ENCODE measurements around the gene ZGRF1.
"Not testable (repeated sequence)": the region's sequence is repeated elsewhere in the genome, so short reads cannot be mapped to it uniquely, and the experiment has no call there.

ZGRF1 gene

GRCh38 chr4:112636688-112637551 lies at the start of gene ZGRF1, which contains the start of gene LARP7:
Gene ZGRF1 (minus strand): TSS chr4:112636909. CDS start chr4:112633176, 3,733 bp downstream.
Gene LARP7 (plus strand): TSS chr4:112637143. CDS start chr4:112644670, 7,527 bp downstream.
- DNase-seq, result peak; percentile 97

GRCh38 chr4:112680996-112681395 lies 44.3 kb upstream of the ZGRF1 start:
- no peak for DNase-seq

- no peak for DNase-seq
These were observed 40.9 kb upstream of the ZGRF1 start for GRCh38 chr4:112677519-112678091.

DNA sequence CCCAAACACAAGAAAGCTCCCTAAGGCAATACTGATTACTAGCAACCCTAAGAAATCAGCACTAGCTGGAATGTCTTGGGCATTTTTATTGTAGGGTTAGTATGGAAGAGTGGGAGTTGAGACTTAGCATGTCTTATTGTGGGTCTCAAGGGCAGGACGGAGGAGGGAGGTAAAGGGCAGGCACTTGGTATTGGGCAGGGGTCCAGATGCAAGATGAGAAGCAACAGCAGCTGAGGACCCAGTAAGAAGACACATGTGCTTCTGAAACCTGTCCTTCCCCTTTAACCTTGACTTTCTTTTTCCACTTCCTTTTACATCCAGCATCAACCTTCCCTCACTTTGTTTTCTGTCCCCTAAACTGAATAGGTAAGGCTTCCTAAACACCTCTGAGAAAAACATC lies 37.7 kb upstream of the ZGRF1 start:
- no peak for DNase-seq

- no peak for DNase-seq
These were observed 37.0 kb upstream of the ZGRF1 start for GRCh38 chr4:112673686-112674085.

- no peak for DNase-seq
These were observed 36.4 kb upstream of the ZGRF1 start for GRCh38 chr4:112673076-112673475.

DNA sequence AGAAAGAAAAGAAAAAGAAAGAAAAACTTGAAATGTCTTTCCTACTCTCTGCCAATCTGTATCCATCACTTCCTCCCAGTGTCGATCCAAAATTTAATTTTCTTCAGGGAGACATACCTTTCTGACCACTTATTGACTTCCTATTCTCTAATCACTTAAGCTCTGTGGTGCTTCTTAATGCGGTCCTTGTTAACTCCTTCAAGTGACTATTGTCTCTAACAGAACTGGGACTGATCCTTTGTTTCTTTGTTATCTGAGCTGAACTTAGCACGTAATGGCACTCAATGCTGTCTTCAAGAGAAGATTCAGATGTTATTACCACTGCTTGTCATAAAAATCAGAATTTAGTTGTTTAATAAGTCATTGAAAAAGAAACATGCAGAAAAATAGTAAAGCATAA lies 31.4 kb upstream of the ZGRF1 start:
- DNase-seq, result no peak

GRCh38 chr4:112664611-112665010 lies 27.9 kb upstream of the ZGRF1 start:
- no peak for DNase-seq

DNA sequence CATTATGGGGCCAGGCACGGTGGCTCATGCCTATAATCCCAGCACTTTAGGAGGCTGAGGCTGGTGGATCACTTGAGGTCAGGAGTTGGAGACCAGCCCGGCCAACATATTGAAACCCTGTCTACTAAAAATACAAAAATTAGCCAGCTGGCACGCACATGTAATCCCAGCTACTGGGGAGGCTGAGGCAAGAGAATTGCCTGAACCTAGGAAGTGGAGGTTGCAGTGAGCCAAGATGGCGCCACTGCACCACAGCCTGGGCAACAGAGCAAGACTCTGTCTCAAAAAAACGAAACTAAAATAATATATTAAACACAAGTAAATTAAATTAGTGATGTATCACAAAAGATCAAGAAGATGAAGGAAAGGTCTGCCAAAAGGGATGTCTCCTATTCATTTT lies 19.4 kb upstream of the ZGRF1 start:
- not testable (repeated sequence) for DNase-seq

GRCh38 chr4:112655270-112655669 lies 18.6 kb upstream of the ZGRF1 start:
- no peak for DNase-seq

GRCh38 chr4:112652216-112652615 lies 15.5 kb upstream of the ZGRF1 start:
- no peak for DNase-seq

GRCh38 chr4:112651641-112652040 lies 14.9 kb upstream of the ZGRF1 start:
- no peak for DNase-seq

DNA sequence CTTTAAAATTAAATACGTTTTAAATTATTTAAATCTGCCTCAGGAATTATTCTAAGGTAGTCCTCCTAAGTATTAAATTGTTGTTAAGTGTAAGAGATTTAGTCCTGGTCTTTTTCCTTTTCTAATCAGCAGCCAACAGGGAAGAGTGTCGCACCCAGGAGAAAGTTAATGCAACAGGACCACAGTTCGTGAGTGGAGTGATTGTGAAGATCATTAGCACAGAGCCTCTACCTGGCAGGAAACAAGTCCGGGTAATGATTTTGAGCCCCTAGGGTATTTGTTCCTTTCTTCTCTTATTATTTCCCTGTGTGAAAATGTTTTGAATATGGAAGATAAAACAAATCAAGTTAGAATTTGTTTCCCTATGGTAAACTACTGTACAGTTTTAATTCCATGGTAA lies 13.6 kb upstream of the ZGRF1 start:
- DNase-seq, result no peak

- DNase-seq, result no peak
These were observed 12.3 kb upstream of the ZGRF1 start for GRCh38 chr4:112649055-112649408.

- no peak for DNase-seq
These were observed 11.8 kb upstream of the ZGRF1 start for GRCh38 chr4:112648263-112649054.

- no peak for DNase-seq
These were observed 11.1 kb upstream of the ZGRF1 start for GRCh38 chr4:112647785-112648184.

DNA sequence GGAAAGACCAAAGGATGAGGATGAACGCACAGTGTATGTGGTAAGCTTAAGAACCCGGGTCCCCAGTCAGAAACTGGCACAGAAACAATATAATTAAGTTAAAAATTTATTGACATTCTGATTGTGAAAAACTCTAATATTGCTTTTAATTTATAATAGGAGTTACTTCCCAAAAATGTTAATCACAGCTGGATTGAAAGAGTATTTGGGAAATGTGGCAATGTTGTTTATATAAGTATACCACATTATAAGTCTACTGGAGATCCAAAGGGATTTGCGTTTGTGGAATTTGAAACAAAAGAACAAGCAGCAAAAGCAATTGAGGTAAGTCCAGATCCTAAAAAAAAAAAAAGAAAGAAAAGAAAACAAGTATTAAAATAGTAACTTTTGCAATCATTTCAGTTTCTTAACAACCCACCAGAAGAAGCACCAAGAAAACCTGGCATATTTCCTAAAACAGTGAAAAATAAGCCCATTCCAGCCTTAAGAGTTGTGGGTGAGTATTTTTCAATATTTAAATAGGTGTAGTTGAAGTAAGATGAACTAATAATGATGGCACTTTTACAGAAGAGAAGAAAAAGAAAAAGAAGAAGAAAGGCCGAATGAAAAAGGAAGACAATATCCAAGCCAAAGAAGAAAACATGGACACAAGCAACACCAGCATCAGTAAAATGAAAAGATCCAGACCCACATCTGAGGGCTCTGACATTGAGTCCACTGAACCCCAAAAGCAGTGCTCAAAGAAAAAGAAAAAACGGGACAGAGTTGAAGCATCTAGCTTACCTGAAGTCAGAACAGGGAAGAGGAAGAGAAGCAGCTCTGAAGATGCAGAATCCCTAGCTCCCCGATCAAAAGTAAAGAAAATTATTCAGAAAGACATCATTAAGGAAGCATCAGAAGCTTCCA lies 10.2 kb upstream of the ZGRF1 start:
- no peak for DNase-seq

DNA sequence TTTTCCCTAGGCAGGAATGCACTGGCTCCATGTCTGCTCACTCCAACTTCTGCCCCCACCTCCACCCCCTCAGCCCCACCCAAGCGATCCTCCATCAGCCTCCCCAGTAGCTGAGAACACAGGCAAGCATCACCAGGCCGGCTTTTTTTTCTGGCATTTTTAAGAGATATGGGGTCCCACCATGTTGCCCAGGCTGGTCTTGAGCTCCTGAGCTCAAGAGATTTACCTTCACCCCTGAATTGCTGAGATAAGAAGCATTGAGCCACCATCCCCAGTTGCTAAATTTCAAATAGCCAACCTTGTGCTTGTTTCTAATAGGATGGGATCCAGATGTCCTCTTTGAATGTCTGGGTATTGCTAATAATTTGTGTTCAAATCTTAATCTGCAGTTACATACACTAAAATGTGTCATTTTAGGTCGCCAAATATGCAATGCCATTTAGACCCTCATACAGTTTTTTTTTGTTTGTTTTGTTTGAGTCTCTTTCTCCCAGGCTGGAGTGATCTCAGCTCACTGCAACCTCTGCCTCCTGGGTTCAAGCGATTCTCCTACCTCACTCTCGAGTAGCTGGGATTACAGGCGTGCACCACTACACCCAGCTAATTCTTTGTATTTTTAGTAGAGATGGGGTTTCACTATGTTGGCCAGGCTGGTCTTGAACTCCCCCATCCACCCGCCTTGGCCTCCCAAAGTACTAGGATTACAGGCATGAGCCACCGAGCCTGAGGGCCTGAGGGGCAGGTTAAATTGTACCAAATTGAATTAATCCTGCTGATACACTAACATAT lies 9.0 kb upstream of the ZGRF1 start:
- no peak for DNase-seq

- not testable (repeated sequence) for DNase-seq
These were observed 8.2 kb upstream of the ZGRF1 start for GRCh38 chr4:112644595-112645535.

GRCh38 chr4:112642526-112642925 lies 5.8 kb upstream of the ZGRF1 start:
- DNase-seq, result no peak

DNA sequence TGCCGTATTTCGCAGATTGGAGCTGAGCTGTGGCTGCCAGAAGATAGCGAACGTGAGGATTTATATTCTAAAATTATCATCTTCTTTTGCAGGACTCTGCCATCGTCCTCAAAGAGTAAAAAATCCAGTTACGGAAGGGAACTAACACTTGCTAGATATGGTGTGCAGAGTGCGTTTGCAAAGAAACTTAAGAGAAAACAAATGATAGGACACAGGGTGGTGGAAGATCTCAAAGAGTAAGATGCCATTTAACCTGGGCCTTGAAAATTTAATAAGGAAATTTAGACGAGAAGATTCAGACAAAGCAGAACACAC lies 800 bp upstream of the ZGRF1 start:
- no peak for DNase-seq
